Measurements from ENCODE around the gene NR3C1. TPM values are rescaled to one million over a fixed set of nuclear protein-coding genes. Genes with fewer than 3 reads are reported as not detected.

The NR3C1 gene
- total RNA-seq, 4 donors from 2014 or later = 55.1 to 134 (median 87.3) TPM

DNA sequence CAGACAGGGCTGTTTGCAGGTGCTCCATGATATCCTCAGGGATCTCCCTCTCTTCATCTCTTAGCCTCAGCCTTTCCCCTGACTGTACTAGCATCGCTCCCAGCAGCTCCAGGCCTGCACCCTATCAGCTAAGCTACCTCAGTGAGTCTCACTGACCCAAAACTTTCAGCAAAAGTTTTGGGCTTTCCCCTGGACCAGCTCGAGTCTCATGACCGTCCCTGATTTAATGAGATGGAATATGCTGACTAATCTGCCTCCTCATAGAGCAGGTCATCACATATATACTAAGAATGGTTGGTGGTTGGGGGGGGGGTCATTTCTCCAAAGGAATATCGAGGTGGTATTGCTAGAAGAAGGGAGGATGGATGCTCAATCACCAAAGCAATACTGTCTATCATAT, 151.5 kb downstream of the NR3C1 start:
- TF ChIP-seq, protein P1, sequence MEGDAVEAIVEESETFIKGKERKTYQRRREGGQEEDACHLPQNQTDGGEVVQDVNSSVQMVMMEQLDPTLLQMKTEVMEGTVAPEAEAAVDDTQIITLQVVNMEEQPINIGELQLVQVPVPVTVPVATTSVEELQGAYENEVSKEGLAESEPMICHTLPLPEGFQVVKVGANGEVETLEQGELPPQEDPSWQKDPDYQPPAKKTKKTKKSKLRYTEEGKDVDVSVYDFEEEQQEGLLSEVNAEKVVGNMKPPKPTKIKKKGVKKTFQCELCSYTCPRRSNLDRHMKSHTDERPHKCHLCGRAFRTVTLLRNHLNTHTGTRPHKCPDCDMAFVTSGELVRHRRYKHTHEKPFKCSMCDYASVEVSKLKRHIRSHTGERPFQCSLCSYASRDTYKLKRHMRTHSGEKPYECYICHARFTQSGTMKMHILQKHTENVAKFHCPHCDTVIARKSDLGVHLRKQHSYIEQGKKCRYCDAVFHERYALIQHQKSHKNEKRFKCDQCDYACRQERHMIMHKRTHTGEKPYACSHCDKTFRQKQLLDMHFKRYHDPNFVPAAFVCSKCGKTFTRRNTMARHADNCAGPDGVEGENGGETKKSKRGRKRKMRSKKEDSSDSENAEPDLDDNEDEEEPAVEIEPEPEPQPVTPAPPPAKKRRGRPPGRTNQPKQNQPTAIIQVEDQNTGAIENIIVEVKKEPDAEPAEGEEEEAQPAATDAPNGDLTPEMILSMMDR (IDR thresholded peaks at IDR 0.05) = no peak
- TF ChIP-seq POLR2A (IDR thresholded peaks at IDR 0.05) = no peak

DNA sequence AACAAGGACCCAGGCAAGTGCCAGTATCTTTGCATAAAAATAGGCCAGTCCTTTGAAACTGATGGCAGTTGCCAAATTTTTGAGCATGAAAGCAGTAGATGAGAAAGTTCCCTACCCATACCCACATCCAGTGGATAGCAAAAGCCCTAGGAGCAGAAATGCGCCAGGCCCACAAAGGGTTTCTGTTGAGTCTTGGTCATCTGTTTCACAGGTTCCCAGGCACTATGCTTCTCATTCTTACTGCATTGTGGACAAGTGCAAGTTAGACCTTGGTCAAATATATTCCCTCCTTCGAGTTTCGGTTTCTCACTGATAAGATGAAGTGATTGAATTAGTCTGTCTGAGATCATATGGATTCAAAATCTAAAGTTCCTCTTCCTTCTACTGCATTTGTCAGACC, 152.3 kb downstream of the NR3C1 start:
- no peaks in the 10 kb centered on the region for H3K27me3 ChIP-seq
- H3K9me3 ChIP-seq = no peaks in the 10 kb centered on the region
- no peak overlapping the region for H3K27ac ChIP-seq
- no peaks in the 10 kb centered on the region for H3K4me1 ChIP-seq
- intact Hi-C loops (cut with DNase I; ENCODE audit: low total_unique reads) = no loop called here
- H3K36me3 ChIP-seq = no peaks in the 10 kb centered on the region
- TF ChIP-seq POLR2A (IDR thresholded peaks at IDR 0.05) = no peak
- TF ChIP-seq, protein P1 (IDR thresholded peaks at IDR 0.05) = no peak
- no peak overlapping the region for H3K4me3 ChIP-seq
- no peak for DNase-seq

More for the DNA sequence above, 151.5 kb downstream of the NR3C1 start:
- no peak overlapping the region for H3K27ac ChIP-seq
- no peak overlapping the region for H3K4me3 ChIP-seq
- DNase-seq = no peak
- intact Hi-C loops (cut with DNase I; ENCODE audit: low total_unique reads) = no loop called here
- no peaks in the 10 kb centered on the region for H3K4me1 ChIP-seq
- H3K9me3 ChIP-seq = no peaks in the 10 kb centered on the region
- no peaks in the 10 kb centered on the region for H3K27me3 ChIP-seq
- H3K36me3 ChIP-seq = no peaks in the 10 kb centered on the region

DNA sequence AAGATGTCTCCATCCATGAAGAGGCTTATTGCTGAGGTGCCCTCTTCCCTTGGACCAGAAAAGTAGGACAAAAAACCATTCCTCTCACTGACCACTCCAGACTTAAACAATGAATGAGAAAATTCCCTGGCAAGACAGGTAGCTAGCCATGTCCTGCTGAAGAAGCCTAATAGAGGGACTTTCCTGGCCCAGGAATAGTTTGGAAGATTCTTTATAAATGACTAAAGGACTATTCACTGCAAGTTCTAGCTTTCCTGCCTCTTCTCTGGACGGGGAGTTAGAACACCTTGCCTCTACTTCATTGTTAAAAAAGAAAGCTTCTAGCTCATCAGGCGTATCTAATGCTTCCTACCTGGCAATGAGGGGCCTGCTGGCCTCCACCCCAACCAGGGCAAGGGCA, 153.6 kb downstream of the NR3C1 start:
- TF ChIP-seq, protein P1 (IDR thresholded peaks at IDR 0.05) = no peak
- no peak for TF ChIP-seq POLR2A (IDR thresholded peaks at IDR 0.05)
- Histone ChIP-seq H3K4me3 (no peak overlapping the region), H3K36me3 (no peaks in the 10 kb centered on the region), H3K27me3 (no peaks in the 10 kb centered on the region), H3K9me3 (no peaks in the 10 kb centered on the region), H3K4me1 (no peaks in the 10 kb centered on the region), H3K27ac (no peak overlapping the region)
- no peak for DNase-seq
- intact Hi-C loops (cut with DNase I; ENCODE audit: low total_unique reads) = no loop called here

DNA sequence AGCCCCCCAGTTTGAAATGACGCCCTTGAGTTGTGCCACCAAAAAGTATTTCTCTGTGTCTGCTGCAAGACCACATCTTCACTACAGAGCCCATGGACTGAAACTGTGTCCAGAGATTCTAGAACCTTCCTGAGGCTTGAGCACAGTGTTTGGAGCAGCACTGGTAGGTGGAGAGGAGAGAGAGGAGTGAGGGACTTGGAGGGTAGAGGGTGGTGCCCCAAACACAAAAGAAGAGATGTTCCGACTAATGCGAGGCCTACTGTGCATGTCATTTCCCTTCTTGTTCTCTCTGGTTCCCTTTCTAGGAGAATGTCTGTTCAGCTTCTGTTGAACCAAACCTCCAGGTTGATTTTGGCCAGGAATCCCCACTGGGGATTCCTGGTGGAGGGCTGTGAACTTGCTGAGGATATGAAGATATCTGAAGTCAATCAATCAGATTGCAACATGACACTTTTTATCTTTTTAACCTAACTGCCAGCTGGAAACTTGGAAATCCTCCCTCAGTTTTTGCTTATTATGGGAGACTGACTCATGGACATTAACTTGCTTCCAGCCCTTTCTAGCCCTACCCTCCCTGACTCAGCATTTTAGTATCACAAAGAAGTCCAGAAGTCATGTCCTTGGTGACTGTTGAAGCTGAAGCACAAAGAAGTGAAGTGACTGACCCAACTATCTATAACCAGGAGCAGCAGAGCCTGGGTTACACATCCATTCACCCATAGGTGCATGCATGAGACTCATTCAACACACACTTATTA, 154.5 kb downstream of the NR3C1 start:
- H3K27me3 ChIP-seq = no peaks in the 10 kb centered on the region
- TF ChIP-seq, protein P1 (IDR thresholded peaks at IDR 0.05) = no peak
- TF ChIP-seq POLR2A (IDR thresholded peaks at IDR 0.05) = no peak
- no peak overlapping the region for H3K27ac ChIP-seq
- H3K4me3 ChIP-seq = no peak overlapping the region
- intact Hi-C loops (cut with DNase I; ENCODE audit: low total_unique reads) = no loop called here
- no peaks in the 10 kb centered on the region for H3K4me1 ChIP-seq
- no peak for DNase-seq
- H3K36me3 ChIP-seq = no peaks in the 10 kb centered on the region
- H3K9me3 ChIP-seq = no peaks in the 10 kb centered on the region

DNA sequence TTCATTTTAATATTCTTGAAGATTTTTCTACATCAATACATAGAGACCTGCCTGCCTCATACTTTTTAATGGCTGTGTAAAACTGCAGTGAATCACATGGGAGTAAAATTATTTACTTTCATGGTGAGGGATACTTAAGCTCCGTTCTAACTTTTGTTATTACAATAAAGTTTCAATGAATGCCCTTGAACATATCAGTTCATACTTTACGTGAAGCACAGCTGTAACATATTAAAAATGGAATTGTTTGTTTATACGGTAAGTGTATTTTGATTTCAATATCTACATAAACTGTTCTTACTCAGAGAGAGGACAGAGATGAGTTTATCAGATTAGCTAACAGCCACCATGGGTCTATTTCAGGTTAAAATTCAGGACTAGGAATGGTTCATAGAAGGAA, 155.1 kb downstream of the NR3C1 start:
- no peaks in the 10 kb centered on the region for H3K27me3 ChIP-seq
- DNase-seq = no peak
- TF ChIP-seq, protein P1 (IDR thresholded peaks at IDR 0.05) = no peak
- TF ChIP-seq POLR2A (IDR thresholded peaks at IDR 0.05) = no peak
- no peaks in the 10 kb centered on the region for H3K4me1 ChIP-seq
- H3K4me3 ChIP-seq = no peak overlapping the region
- H3K36me3 ChIP-seq = no peaks in the 10 kb centered on the region
- H3K27ac ChIP-seq = no peak overlapping the region
- no peaks in the 10 kb centered on the region for H3K9me3 ChIP-seq
- intact Hi-C loops (cut with DNase I; ENCODE audit: low total_unique reads) = no loop called here

All from uterus (tissue), 4 donors.